Fibroblast of villous mesenchyme (primary cell): Measurements from ENCODE around the gene LRG1. TPM values are rescaled to one million over a fixed set of nuclear protein-coding genes. Genes with fewer than 3 reads are reported as not detected.

ENCODE experiments used
- DNase-seq: peaks from one replicate; pipeline ENCODE4 v3.0.0-alpha.2; 2010; ENCODE audit warnings: low read depth
- H3K4me3 ChIP-seq: 2 replicates; pipeline ENCODE4 v1.5.1; 2011; ENCODE audit warnings: low read depth, mild to moderate bottlenecking, low read length
- CTCF ChIP-seq: IDR thresholded peaks from 2 replicates; pipeline ENCODE4 v1.5.1; 2012; ENCODE audit warnings: low read depth, mild to moderate bottlenecking, low read length; ENCODE audit not compliant: insufficient read depth
- total RNA-seq: library from RNA; depleted of rRNA; stranded (reverse); fragments of >200 nt; gene quantifications from 2 replicates; pipeline ENCODE4 v1.2.3, GENCODE V29; 2012

Gene LRG1, protein sequence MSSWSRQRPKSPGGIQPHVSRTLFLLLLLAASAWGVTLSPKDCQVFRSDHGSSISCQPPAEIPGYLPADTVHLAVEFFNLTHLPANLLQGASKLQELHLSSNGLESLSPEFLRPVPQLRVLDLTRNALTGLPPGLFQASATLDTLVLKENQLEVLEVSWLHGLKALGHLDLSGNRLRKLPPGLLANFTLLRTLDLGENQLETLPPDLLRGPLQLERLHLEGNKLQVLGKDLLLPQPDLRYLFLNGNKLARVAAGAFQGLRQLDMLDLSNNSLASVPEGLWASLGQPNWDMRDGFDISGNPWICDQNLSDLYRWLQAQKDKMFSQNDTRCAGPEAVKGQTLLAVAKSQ
- total RNA-seq, result not detected in 2 replicates

DNA sequence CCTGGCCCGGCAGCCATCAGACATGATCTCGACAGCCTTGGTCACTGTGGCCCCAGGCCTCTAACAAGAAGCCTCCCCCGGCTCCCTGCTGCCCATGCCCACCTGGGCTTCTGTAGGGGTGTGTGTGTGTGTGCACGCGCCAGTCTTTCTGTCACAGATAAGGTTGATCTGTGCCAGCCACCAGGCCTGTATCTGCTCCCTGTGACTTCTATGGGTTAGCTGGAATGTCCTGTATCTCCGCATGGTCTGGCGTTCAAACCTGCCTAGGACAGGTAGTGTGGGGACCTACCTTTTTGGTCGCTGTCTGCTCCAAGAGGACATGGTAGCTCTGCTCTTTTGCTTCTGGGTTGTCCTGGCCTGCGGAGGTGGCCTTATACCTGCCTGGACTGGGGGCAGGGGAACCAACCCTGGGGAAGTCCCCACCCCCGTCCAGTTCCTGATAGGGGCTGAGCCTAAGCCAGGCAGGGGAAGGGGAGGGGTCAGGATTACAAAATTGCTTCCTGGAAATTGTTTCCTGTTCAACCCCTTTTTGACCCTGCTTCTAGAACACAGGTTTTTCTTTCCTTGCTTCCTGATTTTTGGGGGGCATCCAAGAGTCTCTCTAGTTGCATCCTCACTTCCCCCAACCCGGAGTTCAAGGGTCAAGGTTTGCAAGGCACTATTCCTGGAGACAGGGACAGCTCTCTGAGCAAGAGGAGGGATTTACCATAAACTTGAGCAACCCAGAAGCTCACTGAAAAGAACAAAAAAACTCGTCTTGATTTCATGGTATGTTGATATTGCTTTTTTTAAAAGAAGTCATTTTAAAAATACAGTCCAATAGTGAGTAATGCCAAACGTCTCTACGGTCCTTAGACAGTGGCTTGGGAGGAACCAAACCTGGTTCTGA, at the start of gene LRG1:
Gene LRG1, minus strand, starts transcription at position 344 of the 889 bp plus-strand sequence. Its CDS starts 23 bp downstream, at position 321.
- H3K4me3 ChIP-seq, result no peak within 1 kb of the TSS
- no peak for DNase-seq
- TF ChIP-seq CTCF, result no peak

GRCh38 chr19:4588291-4588761, 48.5 kb upstream of the LRG1 start:
- no peak for DNase-seq
- no peak for TF ChIP-seq CTCF
- H3K4me3 ChIP-seq, result no peak overlapping the region

DNA sequence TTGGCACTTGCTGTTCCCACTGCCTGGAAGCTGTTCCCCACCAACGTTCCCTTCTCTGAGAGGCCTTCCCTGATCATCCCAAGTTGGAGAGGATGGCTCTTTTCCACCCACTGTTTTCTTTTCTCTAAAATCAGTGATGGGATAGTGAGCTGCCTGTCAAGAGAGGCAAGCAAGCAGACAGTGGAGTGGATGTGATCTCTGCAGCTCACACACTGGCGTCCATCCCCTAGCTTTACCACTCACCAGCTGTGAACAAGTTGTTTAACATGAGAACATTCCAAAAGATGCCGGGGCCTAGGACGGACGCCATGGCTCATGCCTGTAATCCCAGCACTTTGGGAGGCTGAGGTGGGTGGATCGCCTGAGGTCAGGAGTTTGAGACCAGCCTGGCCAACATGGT, 47.7 kb upstream of the LRG1 start:
- no peak for DNase-seq
- H3K4me3 ChIP-seq, result no peak overlapping the region
- TF ChIP-seq CTCF, result no peak

DNA sequence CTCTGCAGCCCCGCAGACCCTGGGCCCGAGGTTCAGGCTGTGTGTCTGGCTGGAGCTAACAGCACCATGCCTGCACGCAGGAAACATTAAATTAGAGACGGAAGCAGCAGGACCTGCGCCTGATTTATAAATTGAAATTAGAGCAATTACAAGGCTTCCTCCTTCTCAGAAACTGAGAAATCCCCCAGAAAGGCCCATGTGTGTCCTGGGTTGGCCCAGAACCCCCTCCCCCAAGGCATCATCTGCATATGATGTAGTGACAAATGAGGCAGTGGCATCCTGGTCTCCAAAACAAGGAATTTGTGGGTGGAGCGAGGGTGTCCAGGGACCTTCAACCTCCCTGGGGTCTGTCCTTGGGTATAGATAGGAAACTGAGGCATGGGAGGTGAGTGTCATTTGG, 46.9 kb upstream of the LRG1 start:
- no peak for TF ChIP-seq CTCF
- no peak for DNase-seq
- no peak overlapping the region for H3K4me3 ChIP-seq

GRCh38 chr19:4586245-4586644, 46.4 kb upstream of the LRG1 start:
- no peak for TF ChIP-seq CTCF
- no peak overlapping the region for H3K4me3 ChIP-seq
- DNase-seq, result no peak

GRCh38 chr19:4585556-4585955, 45.7 kb upstream of the LRG1 start:
- DNase-seq, result no peak
- H3K4me3 ChIP-seq, result no peak overlapping the region
- TF ChIP-seq CTCF, result no peak
